IPS DF 6.9 (cell line): ENCODE measurements around the gene ITPKB.

Experiments
- DNase-seq: peaks from one replicate; pipeline ENCODE4 v3.0.0-alpha.2; 2013; ENCODE audit warnings: low read depth, low spot score
- H3K27ac ChIP-seq: one replicate; pipeline ENCODE4 v1.5.1; 2013; ENCODE audit warnings: low read length, control low read depth
- H3K27me3 ChIP-seq: 2 replicates; pipeline ENCODE4 v1.6.1; 2013; ENCODE audit warnings: mild to moderate bottlenecking, low read length; ENCODE audit not compliant: control insufficient read depth, insufficient read depth
- H3K36me3 ChIP-seq: 2 replicates; pipeline ENCODE4 v1.6.1; 2013; ENCODE audit warnings: low read length; ENCODE audit not compliant: control insufficient read depth, insufficient read depth
- H3K4me1 ChIP-seq: 2 replicates; pipeline ENCODE4 v1.6.1; 2013; ENCODE audit warnings: low read length; ENCODE audit not compliant: control insufficient read depth, insufficient read depth
- H3K4me3 ChIP-seq: 2 replicates; pipeline ENCODE4 v1.5.1; 2013; ENCODE audit warnings: mild to moderate bottlenecking, low read length
- H3K9me3 ChIP-seq: 2 replicates; pipeline ENCODE4 v1.6.1; 2013; ENCODE audit warnings: low read length, inconsistent platforms; ENCODE audit not compliant: control insufficient read depth, insufficient read depth
- WGBS: extraction: QIAGEN DNeasy Blood & Tissue Kit; methylation state at CpG from one replicate; pipeline ENCODE4 v1.1.7; 2013; ENCODE audit warnings: mixed read lengths, missing lambda C conversion rate; ENCODE audit not compliant: insufficient read length, insufficient coverage; 5-methylcytosine and 5-hydroxymethylcytosine counted together

ITPKB gene

GRCh38 chr1:226638608-226639007 is 100.5 kb downstream of the ITPKB start:
- Histone ChIP-seq H3K36me3 (no peaks in the 10 kb centered on the region; the same call in 1 of the 2 replicates), H3K4me1 (peaks cover 1% of the 10 kb centered on the region; the same call in 1 of the 2 replicates), H3K9me3 (no peaks in the 10 kb centered on the region), H3K27me3 (no peaks in the 10 kb centered on the region), H3K4me3 (no peak overlapping the region; the same call in 1 of the 2 replicates), H3K27ac (no peak overlapping the region)
- no CpG with 5 or more reads among the region's 16 CpGs for WGBS
- DNase-seq = no peak

GRCh38 chr1:226638001-226638601 is 101.0 kb downstream of the ITPKB start:
- Histone ChIP-seq H3K27ac (no peak overlapping the region), H3K4me1 (no peaks in the 10 kb centered on the region; the same call in 1 of the 2 replicates), H3K4me3 (no peak overlapping the region; the same call in 1 of the 2 replicates), H3K27me3 (no peaks in the 10 kb centered on the region), H3K36me3 (no peaks in the 10 kb centered on the region; the same call in 1 of the 2 replicates), H3K9me3 (no peaks in the 10 kb centered on the region)
- no CpG with 5 or more reads among the region's 10 CpGs for WGBS
- no peak for DNase-seq

- H3K9me3 ChIP-seq = no peaks in the 10 kb centered on the region
- DNase-seq = no peak
- H3K27ac ChIP-seq = no peak overlapping the region
- no peaks in the 10 kb centered on the region for H3K4me1 ChIP-seq
- H3K27me3 ChIP-seq = no peaks in the 10 kb centered on the region
- H3K36me3 ChIP-seq = no peaks in the 10 kb centered on the region; the same call in 1 of the 2 replicates
- no peak overlapping the region for H3K4me3 ChIP-seq
- no CpG with 5 or more reads among the region's 29 CpGs for WGBS
These were observed 101.7 kb downstream of the ITPKB start for GRCh38 chr1:226637147-226637935.

GRCh38 chr1:226636847-226637096 is 102.3 kb downstream of the ITPKB start:
- Histone ChIP-seq H3K9me3 (no peaks in the 10 kb centered on the region), H3K27ac (no peak overlapping the region), H3K36me3 (no peaks in the 10 kb centered on the region; the same call in 1 of the 2 replicates), H3K4me1 (no peaks in the 10 kb centered on the region), H3K4me3 (no peak overlapping the region), H3K27me3 (no peaks in the 10 kb centered on the region)
- 100% methylated on average over 1 of the region's 1 CpG for WGBS
- DNase-seq = no peak

- no peak for DNase-seq
- H3K27me3 ChIP-seq = no peaks in the 10 kb centered on the region
- WGBS = no CpG with 5 or more reads among the region's 11 CpGs
- no peaks in the 10 kb centered on the region for H3K9me3 ChIP-seq
- no peaks in the 10 kb centered on the region; the same call in 1 of the 2 replicates for H3K36me3 ChIP-seq
- H3K27ac ChIP-seq = no peak overlapping the region
- no peaks in the 10 kb centered on the region for H3K4me1 ChIP-seq
- H3K4me3 ChIP-seq = no peak overlapping the region
These were observed 103.6 kb downstream of the ITPKB start for GRCh38 chr1:226635456-226635941.

GRCh38 chr1:226634611-226635246 is 104.4 kb downstream of the ITPKB start:
- no CpG with 5 or more reads among the region's 22 CpGs for WGBS
- Histone ChIP-seq H3K9me3 (no peaks in the 10 kb centered on the region), H3K4me3 (no peak overlapping the region), H3K27me3 (no peaks in the 10 kb centered on the region), H3K36me3 (no peaks in the 10 kb centered on the region; the same call in 1 of the 2 replicates), H3K27ac (no peak overlapping the region), H3K4me1 (no peaks in the 10 kb centered on the region)
- no peak for DNase-seq

- Histone ChIP-seq H3K27me3 (no peaks in the 10 kb centered on the region), H3K4me3 (no peak overlapping the region), H3K36me3 (no peaks in the 10 kb centered on the region; the same call in 1 of the 2 replicates), H3K4me1 (no peaks in the 10 kb centered on the region), H3K27ac (no peak overlapping the region), H3K9me3 (no peaks in the 10 kb centered on the region)
- no peak for DNase-seq
- WGBS = no CpG with 5 or more reads among the region's 6 CpGs
These were observed 104.9 kb downstream of the ITPKB start for GRCh38 chr1:226634166-226634588.

- H3K9me3 ChIP-seq = no peaks in the 10 kb centered on the region
- no peaks in the 10 kb centered on the region for H3K4me1 ChIP-seq
- no CpG with 5 or more reads among the region's 7 CpGs for WGBS
- H3K4me3 ChIP-seq = no peak overlapping the region
- no peaks in the 10 kb centered on the region; the same call in 1 of the 2 replicates for H3K36me3 ChIP-seq
- no peak overlapping the region for H3K27ac ChIP-seq
- no peaks in the 10 kb centered on the region for H3K27me3 ChIP-seq
- DNase-seq = no peak
These were observed 105.4 kb downstream of the ITPKB start for GRCh38 chr1:226633541-226634165.

GRCh38 chr1:226632922-226633351 is 106.1 kb downstream of the ITPKB start:
- H3K4me1 ChIP-seq = no peaks in the 10 kb centered on the region
- no peaks in the 10 kb centered on the region for H3K9me3 ChIP-seq
- H3K4me3 ChIP-seq = no peak overlapping the region
- WGBS = no CpG with 5 or more reads among the region's 10 CpGs
- no peaks in the 10 kb centered on the region for H3K27me3 ChIP-seq
- no peaks in the 10 kb centered on the region; the same call in 1 of the 2 replicates for H3K36me3 ChIP-seq
- H3K27ac ChIP-seq = no peak overlapping the region
- no peak for DNase-seq
